Measurements from ENCODE around the gene GNPTAB.

- TF ChIP-seq CTCF (IDR thresholded peaks at IDR 0.05) = no peak
- no peak for TF ChIP-seq POLR2A (IDR thresholded peaks at IDR 0.05)
These were observed 1.3 kb upstream of the GNPTAB start for GRCh38 chr12:101832030-101832429.
